Ovary (tissue), 9 donors: ENCODE results near the gene MED15. TPM values are rescaled to one million over a fixed set of nuclear protein-coding genes. Genes with fewer than 3 reads are reported as not detected.

Source experiments
- DNase-seq, 5 donors: peaks; one replicate each; pipeline ENCODE4 v3.0.0-alpha.2; 2019 to 2020
- H3K27ac ChIP-seq, 2 donors: fragments of 200-600 bp; one replicate each; pipeline versions ENCODE4 v1.5.1 to v1.8.0; 2019 to 2022
- H3K27me3 ChIP-seq: fragments of 200-600 bp; one replicate; pipeline ENCODE4 v1.8.0; 2022
- H3K36me3 ChIP-seq: fragments of 200-600 bp; sonication (generic); one replicate; pipeline ENCODE4 v1.5.1; 2019
- H3K4me1 ChIP-seq: one replicate; pipeline ENCODE4 v1.8.1; 2013; ENCODE audit warnings: mild to moderate bottlenecking, moderate library complexity; ENCODE audit not compliant: insufficient read depth
- H3K4me3 ChIP-seq: fragments of 200-600 bp; sonication (generic); one replicate; pipeline ENCODE4 v1.5.1; 2017
- H3K9me3 ChIP-seq, 2 donors: fragments of 200-600 bp in 1 of 2; sonication (generic) in 1 of 2; one replicate each; pipeline versions ENCODE4 v1.5.1 to v1.8.1; 2013 to 2019; ENCODE audit warnings: mild to moderate bottlenecking in 1 of 2, moderate library complexity in 1 of 2
- EP300 ChIP-seq: sonication (generic); formaldehyde crosslinking; IDR thresholded peaks from one replicate; pipeline ENCODE4 v1.6.1; 2017; ENCODE audit warnings: antibody characterized with exemption
- POLR2A ChIP-seq: fragments of 450-650 bp; IDR thresholded peaks from one replicate; pipeline ENCODE4 v1.6.1; 2017; ENCODE audit warnings: antibody characterized with exemption, mild to moderate bottlenecking, moderate library complexity
- WGBS, 3 donors: extraction: QIAGEN DNeasy Blood & Tissue Kit in 1 of 3; methylation state at CpG; one replicate each; pipeline versions ENCODE4 v1.1.5 to v1.1.7; 2013 to 2017; 5-methylcytosine and 5-hydroxymethylcytosine counted together
- intact Hi-C, 4 donors: fragments of 100-400 bp; cut with DNase I; formaldehyde crosslinking; loops; one replicate each; pipeline versions ENCODE4 v1.11.0 to v1.15.1; 2022 to 2023
- polyA plus RNA-seq, 2 donors: library from polyadenylated mRNA; stranded (reverse); fragments of 200-250 nt in 1 of 2; fragments of 350-450 nt in 1 of 2; fragmentation: Illumina TruSeq in 1 of 2; extraction: RNeasy Lipid Tissue Mini Kit (QIAGEN cat#74804) in 1 of 2; gene quantifications; one replicate each; pipeline ENCODE4 v1.2.3, GENCODE V29; 2013 to 2014
- total RNA-seq, 7 donors: library from RNA; depleted of rRNA in 2 of 7; stranded (reverse); fragments of >200 nt in 2 of 7; fragmentation: NEBNext Ultra II Directional in 3 of 7; extraction: Animal tissue kit (Norgen Biotek cat#: 25700) in 3 of 7; gene quantifications; one replicate each; pipeline versions ENCODE4 v1.1.0 to v1.2.4, GENCODE V29; 2016 to 2023
- TF ChIP-seq, protein P1 (sequence below), 3 donors: fragments of 450-650 bp in 2 of 3; fragments of 200-600 bp in 1 of 3; IDR thresholded peaks; one replicate each; pipeline versions ENCODE4 v1.5.1 to v1.8.0; 2016 to 2022; ENCODE audit warnings: antibody characterized with exemption in 3 of 3, mild to moderate bottlenecking in 1 of 3
- donor health status: DM: no; HTN: no; CAD: no; lungs with moderate emphysema.
- donor health status: DM: no; HTN: no; CAD: no.
- donor health status: Bipolar disorder and iron deficiency.
- donor health status: DM: yes; HTN: yes; CAD: no.
- donor health status: DM: no; HTN: no; CAD: no.
- donor health status: DM: yes; HTN: yes; CAD: no.

Gene MED15
- total and polyA plus RNA-seq, 9 donors = 21.9 to 79.3 (median 68.3) TPM

DNA sequence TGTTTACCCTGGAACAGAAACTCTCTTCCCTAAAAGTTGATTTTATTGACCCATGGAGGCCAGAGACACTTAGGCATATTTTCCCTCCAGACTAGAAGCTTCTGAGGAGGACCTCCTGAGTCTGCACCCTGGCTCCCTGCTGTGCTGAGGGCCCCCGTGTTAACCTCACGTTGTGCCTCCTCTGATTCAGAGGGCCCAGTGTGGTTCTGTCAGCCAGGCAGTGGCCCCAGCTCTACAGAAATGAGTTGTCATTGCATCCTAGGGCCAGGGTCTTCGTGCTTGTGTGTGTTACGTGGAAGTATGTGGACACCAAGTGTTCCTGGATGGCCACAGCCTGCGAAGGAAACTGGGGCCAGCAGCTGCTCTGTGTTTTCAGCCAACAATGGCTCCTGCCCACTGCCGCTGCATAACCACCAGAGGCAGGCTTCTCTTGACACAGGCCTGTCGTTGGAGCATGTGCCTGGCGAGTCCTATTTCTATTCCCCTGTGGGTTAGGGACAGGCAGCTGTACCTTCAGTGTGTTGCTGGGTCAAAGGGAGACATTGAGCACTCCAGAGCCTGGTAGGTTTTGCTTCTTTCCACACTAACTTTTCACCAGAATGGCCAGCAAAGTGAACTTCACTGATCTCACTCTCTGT lies 44.5 kb downstream of the MED15 start:
- DNase-seq = peak in 2 of 5 donors; percentile 33 to 42
- Histone ChIP-seq H3K4me3 (no peak overlapping the region), H3K27ac (peak overlapping the region; percentile 75 to 91), H3K27me3 (no peaks in the 10 kb centered on the region), H3K9me3 (no peaks in the 10 kb centered on the region), H3K36me3 (no peaks in the 10 kb centered on the region), H3K4me1 (peaks cover 46% of the 10 kb centered on the region)
- TF ChIP-seq, protein P1, sequence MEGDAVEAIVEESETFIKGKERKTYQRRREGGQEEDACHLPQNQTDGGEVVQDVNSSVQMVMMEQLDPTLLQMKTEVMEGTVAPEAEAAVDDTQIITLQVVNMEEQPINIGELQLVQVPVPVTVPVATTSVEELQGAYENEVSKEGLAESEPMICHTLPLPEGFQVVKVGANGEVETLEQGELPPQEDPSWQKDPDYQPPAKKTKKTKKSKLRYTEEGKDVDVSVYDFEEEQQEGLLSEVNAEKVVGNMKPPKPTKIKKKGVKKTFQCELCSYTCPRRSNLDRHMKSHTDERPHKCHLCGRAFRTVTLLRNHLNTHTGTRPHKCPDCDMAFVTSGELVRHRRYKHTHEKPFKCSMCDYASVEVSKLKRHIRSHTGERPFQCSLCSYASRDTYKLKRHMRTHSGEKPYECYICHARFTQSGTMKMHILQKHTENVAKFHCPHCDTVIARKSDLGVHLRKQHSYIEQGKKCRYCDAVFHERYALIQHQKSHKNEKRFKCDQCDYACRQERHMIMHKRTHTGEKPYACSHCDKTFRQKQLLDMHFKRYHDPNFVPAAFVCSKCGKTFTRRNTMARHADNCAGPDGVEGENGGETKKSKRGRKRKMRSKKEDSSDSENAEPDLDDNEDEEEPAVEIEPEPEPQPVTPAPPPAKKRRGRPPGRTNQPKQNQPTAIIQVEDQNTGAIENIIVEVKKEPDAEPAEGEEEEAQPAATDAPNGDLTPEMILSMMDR (IDR thresholded peaks at IDR 0.05) = peak in 1 of 3 donors; percentile 26
- no peak for TF ChIP-seq EP300
- 39 to 47% (median 47%) methylated on average over 8 of the region's 8 CpGs for WGBS, 3 donors
- intact Hi-C loops = loop anchor here in 2 of 4 donors (5.0 to 10.0 kb wide), 2 partner anchors 45 to 57 kb away; partner anchors contain the start of genes KLHL22 (in 1 of the 2) and MED15 (in 1 of the 2)

DNA sequence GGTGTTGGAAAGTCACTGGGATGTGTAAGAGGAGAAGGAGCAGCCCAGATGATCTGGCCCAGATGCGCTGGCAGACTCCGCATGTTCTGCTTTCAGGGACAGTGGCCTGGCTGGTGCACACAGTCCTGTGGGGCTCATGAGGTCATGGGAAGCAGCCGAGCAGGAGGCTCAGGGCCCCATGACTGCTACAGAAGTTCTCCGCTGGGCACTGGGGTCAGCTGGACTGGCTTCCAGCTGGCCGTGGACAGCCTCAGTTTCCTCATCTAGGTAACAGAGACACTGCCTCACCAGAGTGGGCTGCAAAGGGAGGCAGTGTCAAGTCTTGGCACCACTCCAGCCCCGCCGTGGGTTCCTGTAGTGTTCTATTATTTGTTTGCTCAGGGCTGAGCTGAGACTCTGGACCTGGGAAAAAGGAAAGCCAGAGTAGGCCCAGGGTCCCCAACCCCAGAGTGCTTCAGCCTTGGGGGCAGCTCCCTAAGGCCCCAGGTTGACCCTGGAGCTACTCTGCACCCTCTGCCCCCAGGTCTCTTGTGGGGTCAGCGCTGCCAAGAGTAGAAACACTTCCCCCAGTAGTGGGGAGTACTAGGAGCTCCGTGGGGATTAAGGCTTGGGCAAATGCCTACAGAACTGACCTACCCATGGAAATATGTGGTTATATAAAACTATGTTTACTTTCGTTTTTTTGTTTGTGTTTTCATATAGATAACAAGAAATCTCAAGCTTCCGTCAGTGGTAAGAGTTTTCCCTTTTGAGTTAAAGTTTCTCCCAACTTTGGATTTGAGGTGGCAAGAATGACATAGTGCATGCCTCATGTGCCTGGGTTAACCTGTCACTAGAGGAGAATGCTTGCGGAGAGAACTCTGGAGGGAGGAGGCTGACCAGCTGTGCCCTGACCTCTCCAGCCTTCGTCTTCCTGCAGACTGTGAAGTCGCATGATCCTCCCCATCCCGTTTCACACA lies 45.3 kb downstream of the MED15 start:
- Histone ChIP-seq H3K27me3 (no peaks in the 10 kb centered on the region), H3K4me3 (no peak overlapping the region), H3K9me3 (no peaks in the 10 kb centered on the region), H3K27ac (peak overlapping the region; percentile 75 to 91), H3K4me1 (peaks cover 50% of the 10 kb centered on the region), H3K36me3 (no peaks in the 10 kb centered on the region)
- WGBS, 3 donors = 27 to 30% (median 28%) methylated on average over 15 of the region's 15 CpGs
- TF ChIP-seq, protein P1 (IDR thresholded peaks at IDR 0.05) = no peak
- no peak for TF ChIP-seq POLR2A
- no peak for TF ChIP-seq EP300
- intact Hi-C loops = loop anchor here in 2 of 4 donors (5.0 to 10.0 kb wide), 2 partner anchors 45 to 58 kb away; partner anchors contain the start of genes KLHL22 (in 1 of the 2) and MED15 (in 1 of the 2)
- DNase-seq = peak; percentile 57 to 75 (median 64)

DNA sequence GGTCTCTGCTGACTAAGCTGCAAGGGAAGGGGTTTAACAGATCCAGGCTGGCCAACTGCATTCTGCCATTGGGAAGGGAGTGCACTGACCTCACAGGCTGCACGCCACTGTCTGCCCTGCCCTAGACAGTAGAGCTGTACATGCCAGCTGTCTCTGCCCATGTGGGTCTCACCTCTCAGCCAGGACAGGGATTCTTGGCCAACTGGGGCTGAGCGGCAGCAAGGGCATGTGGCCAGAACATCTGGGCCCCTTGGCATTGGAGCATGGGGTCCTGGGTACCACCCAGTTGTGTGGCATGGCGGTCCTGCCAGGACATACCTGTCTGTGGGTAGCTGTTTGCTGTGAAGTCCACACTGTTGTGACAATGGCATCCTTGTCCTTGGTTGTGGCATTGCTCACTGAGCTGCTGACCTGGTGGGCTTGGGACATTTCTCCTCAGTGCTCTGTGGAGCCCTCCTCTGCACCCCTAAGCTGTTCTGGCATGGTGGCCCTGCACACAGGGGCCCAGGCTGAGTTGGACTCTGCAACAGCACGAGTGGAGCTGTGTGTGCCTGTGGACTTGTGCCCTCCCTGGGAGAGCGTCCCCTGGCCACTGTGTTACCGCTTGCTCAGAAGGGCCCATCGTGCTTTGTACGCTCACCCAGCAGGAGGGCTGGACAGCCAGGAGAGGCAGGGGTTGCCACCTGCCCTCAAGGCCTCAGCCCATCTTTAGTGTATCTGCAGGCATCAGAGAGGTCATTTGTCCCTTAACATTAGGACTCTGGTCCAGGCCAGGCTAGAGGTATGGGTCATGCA lies 46.7 kb downstream of the MED15 start:
- Histone ChIP-seq H3K27me3 (no peaks in the 10 kb centered on the region), H3K36me3 (no peaks in the 10 kb centered on the region), H3K4me1 (peaks cover 50% of the 10 kb centered on the region), H3K9me3 (no peaks in the 10 kb centered on the region), H3K4me3 (no peak overlapping the region), H3K27ac (peak overlapping the region in 1 of 2 donors; percentile 91)
- WGBS, 3 donors = 82 to 91% (median 86%) methylated on average over 8 of the region's 8 CpGs
- TF ChIP-seq EP300 (no peak), POLR2A (no peak)
- TF ChIP-seq, protein P1 (IDR thresholded peaks at IDR 0.05) = no peak
- DNase-seq = no peak
- intact Hi-C loops = loop anchor here in 2 of 4 donors (5.0 to 10.0 kb wide), 2 partner anchors 47 to 59 kb away; partner anchors contain the start of genes KLHL22 (in 1 of the 2) and MED15 (in 1 of the 2)

DNA sequence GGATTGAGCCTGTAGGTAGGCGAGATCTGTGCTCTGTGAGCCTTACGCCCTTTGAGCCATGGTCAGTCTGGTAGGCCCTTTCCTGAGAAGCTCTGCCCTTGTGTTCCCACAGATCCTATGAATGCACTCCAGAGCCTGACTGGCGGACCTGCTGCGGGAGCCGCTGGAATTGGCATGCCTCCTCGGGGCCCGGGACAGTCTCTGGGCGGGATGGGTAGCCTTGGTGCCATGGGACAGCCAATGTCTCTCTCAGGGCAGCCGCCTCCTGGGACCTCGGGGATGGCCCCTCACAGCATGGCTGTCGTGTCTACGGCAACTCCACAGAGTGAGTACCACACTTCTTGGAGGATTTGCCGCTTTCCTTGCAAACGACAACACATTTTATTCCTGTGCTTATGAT lies 47.4 kb downstream of the MED15 start:
- 91 to 98% (median 92%) methylated on average over 14 of the region's 14 CpGs for WGBS, 3 donors
- Histone ChIP-seq H3K27me3 (no peaks in the 10 kb centered on the region), H3K4me1 (peaks cover 44% of the 10 kb centered on the region), H3K27ac (peak overlapping the region in 1 of 2 donors; percentile 91), H3K36me3 (no peaks in the 10 kb centered on the region), H3K9me3 (no peaks in the 10 kb centered on the region), H3K4me3 (no peak overlapping the region)
- intact Hi-C loops = loop anchor here in 2 of 4 donors (5.0 to 10.0 kb wide), 2 partner anchors 48 to 60 kb away; partner anchors contain the start of genes KLHL22 (in 1 of the 2) and MED15 (in 1 of the 2)
- TF ChIP-seq, protein P1 (IDR thresholded peaks at IDR 0.05) = no peak
- TF ChIP-seq EP300 (no peak), POLR2A (no peak)
- no peak for DNase-seq
